ENCODE measurements around the gene RHOT2. TPM values are rescaled to one million over a fixed set of nuclear protein-coding genes. Genes with fewer than 3 reads are reported as not detected.
A peak's percentile ranks its signal among the peaks of the same experiment; 100 is the strongest.

The RHOT2 gene
- total and polyA plus RNA-seq, 9 of the 15 experiments (the other 6 are each of a cell fraction or from before 2014, with no cell fraction given), result 5.0 to 373 (median 112) TPM

- DNase-seq (ENCODE audit: extremely low read depth in 1 of 4, low spot score in 3 of 4) (no peak), ATAC-seq (no peak), FAIRE-seq (no peak)
- Histone ChIP-seq H3K9me1 (ENCODE audit: control insufficient read depth, insufficient read depth, low read length) (no peaks in the 10 kb centered on the region), H3K79me2 (ENCODE audit: control insufficient read depth, insufficient read depth, low read length) (peaks cover 17% of the 10 kb centered on the region; the same call in 2 of the 3 replicates), H3K9ac (ENCODE audit: insufficient read depth in 1 of 2, low read depth in 2 of 2, low read length in 2 of 2) (peak overlapping the region in 1 of 2 experiments; percentile 26; a peak in 1 of 4 replicates), H2AFZ (ENCODE audit: low read depth, low read length) (no peak overlapping the region), H3K36me3 (ENCODE audit: control insufficient read depth, insufficient read depth, low read length) (peaks cover 23% of the 10 kb centered on the region; the same call in 2 of the 3 replicates), H3K4me1 (replicated peaks in 1 of 2; ENCODE audit: control insufficient read depth in 2 of 2, insufficient read depth in 2 of 2, low read length in 2 of 2) (peaks cover 32 to 93% of the 10 kb centered on the region in 2 experiments), H4K20me1 (replicated peaks; ENCODE audit: control insufficient read depth, insufficient read depth, low read length) (no peaks in the 10 kb centered on the region), H3K4me2 (ENCODE audit: insufficient read depth, low read length) (no peak overlapping the region), H3K27ac (ENCODE audit: extremely low read depth, low read depth, low read length) (no peak overlapping the region), H3K9me3 (replicated peaks; ENCODE audit: control insufficient read depth, insufficient read depth, low read depth, low read length) (no peaks in the 10 kb centered on the region), H3K27me3 (ENCODE audit: control insufficient read depth in 2 of 2, insufficient read depth in 2 of 2, low read length in 2 of 2) (no peaks in the 10 kb centered on the region), H3K4me3 (no peak overlapping the region)
- POLR2A ChIA-PET, result interaction anchor here (0.6 to 2.1 kb wide), 2 partner anchors 11 to 40 kb away, joined by 4 to 8 read pairs; partner anchors contain the start of gene METTL26
- intact Hi-C loops (cut with micrococcal nuclease) (no loop called here), in situ Hi-C loops (cut with MboI) (no loop called here)
- 91% methylated on average over 28 of the region's 37 CpGs for WGBS (ENCODE audit: insufficient coverage, low coverage, missing lambda C conversion rate)
- BruUV-seq (replicated peaks), result no TSS peak
- CTCF ChIA-PET (ENCODE audit: low intra/inter-chr PET ratio), result no interaction called here
- TF ChIP-seq, protein P1, sequence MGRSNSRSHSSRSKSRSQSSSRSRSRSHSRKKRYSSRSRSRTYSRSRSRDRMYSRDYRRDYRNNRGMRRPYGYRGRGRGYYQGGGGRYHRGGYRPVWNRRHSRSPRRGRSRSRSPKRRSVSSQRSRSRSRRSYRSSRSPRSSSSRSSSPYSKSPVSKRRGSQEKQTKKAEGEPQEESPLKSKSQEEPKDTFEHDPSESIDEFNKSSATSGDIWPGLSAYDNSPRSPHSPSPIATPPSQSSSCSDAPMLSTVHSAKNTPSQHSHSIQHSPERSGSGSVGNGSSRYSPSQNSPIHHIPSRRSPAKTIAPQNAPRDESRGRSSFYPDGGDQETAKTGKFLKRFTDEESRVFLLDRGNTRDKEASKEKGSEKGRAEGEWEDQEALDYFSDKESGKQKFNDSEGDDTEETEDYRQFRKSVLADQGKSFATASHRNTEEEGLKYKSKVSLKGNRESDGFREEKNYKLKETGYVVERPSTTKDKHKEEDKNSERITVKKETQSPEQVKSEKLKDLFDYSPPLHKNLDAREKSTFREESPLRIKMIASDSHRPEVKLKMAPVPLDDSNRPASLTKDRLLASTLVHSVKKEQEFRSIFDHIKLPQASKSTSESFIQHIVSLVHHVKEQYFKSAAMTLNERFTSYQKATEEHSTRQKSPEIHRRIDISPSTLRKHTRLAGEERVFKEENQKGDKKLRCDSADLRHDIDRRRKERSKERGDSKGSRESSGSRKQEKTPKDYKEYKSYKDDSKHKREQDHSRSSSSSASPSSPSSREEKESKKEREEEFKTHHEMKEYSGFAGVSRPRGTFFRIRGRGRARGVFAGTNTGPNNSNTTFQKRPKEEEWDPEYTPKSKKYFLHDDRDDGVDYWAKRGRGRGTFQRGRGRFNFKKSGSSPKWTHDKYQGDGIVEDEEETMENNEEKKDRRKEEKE (IDR thresholded peaks at IDR 0.05; ENCODE audit: borderline replicate concordance in 1 of 2, control insufficient read depth in 1 of 2, low read depth in 2 of 2, low read length in 1 of 2), result no peak
- TF ChIP-seq NBN (IDR thresholded peaks at IDR 0.05; ENCODE audit: low read depth), result no peak
- peak; percentile 49; the same call in 1 of the 2 replicates for TF ChIP-seq ZBTB33 (CRISPR knock-in tag; IDR thresholded peaks at IDR 0.05)
- peak; percentile 31; the same call in 1 of the 2 replicates for TF ChIP-seq POLR2G (IDR thresholded peaks at IDR 0.05; ENCODE audit: low read depth, low read length)
- no peak for TF ChIP-seq SREBF2 (CRISPR knock-in tag; IDR thresholded peaks at IDR 0.05)
- no peak for TF ChIP-seq NCOA2 (IDR thresholded peaks at IDR 0.05; ENCODE audit: partially characterized antibody in 2 of 2)
Measured at GRCh38 chr16:625117-625976, 42.6 kb upstream of the RHOT2 start.

Measured in K562 (cell line).